Measurements from ENCODE around the gene CLCF1. TPM values are rescaled to one million over a fixed set of nuclear protein-coding genes. Genes with fewer than 3 reads are reported as not detected.

Gene CLCF1
- total and polyA plus RNA-seq, 2 of the 13 experiments (the other 11 are each of a cell fraction or from before 2014, with no cell fraction given), result 0.49 to 0.78 TPM

DNA sequence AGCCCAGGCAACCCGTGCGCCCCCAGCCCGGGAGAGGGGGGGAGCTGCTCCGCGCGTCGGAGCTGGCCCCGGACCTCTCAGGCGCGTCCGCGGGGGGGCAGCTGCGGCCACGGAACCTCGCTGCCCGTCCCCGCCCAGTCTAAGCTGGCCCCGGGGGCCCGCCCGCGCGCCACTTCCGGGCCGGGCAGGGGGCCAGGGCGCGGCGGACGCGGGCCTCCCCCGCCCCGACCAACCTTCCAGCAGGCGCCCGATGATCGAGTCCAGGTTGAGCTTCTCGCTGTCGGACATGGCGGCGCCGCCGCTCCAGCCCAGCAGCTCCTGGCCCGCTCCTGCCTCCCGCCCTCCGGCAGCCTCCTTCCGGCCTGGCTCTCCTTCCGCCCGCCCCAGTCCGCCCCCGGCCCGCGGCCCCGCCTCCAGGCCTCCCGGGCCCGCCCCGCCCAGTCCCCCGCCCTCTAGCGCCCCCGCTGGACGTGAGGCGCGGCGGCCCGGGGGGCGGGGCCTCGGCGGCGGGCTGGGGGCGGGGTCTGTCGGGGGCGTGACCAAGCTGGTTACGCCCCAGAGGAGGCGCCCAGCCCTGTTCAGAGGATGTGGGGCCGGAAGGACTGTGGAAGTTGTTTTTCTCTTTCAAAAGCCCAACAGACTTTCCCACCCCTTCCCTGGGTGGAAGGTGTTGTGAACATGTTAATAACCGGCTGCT, 28.2 kb upstream of the CLCF1 start, which contains the start of gene PPP1CA (continued):
- TF ChIP-seq, protein P1, sequence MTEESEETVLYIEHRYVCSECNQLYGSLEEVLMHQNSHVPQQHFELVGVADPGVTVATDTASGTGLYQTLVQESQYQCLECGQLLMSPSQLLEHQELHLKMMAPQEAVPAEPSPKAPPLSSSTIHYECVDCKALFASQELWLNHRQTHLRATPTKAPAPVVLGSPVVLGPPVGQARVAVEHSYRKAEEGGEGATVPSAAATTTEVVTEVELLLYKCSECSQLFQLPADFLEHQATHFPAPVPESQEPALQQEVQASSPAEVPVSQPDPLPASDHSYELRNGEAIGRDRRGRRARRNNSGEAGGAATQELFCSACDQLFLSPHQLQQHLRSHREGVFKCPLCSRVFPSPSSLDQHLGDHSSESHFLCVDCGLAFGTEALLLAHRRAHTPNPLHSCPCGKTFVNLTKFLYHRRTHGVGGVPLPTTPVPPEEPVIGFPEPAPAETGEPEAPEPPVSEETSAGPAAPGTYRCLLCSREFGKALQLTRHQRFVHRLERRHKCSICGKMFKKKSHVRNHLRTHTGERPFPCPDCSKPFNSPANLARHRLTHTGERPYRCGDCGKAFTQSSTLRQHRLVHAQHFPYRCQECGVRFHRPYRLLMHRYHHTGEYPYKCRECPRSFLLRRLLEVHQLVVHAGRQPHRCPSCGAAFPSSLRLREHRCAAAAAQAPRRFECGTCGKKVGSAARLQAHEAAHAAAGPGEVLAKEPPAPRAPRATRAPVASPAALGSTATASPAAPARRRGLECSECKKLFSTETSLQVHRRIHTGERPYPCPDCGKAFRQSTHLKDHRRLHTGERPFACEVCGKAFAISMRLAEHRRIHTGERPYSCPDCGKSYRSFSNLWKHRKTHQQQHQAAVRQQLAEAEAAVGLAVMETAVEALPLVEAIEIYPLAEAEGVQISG (CRISPR knock-in tag; IDR thresholded peaks at IDR 0.05), result peak; percentile 41; the same call in 1 of the 2 replicates
- TF ChIP-seq, protein P2, sequence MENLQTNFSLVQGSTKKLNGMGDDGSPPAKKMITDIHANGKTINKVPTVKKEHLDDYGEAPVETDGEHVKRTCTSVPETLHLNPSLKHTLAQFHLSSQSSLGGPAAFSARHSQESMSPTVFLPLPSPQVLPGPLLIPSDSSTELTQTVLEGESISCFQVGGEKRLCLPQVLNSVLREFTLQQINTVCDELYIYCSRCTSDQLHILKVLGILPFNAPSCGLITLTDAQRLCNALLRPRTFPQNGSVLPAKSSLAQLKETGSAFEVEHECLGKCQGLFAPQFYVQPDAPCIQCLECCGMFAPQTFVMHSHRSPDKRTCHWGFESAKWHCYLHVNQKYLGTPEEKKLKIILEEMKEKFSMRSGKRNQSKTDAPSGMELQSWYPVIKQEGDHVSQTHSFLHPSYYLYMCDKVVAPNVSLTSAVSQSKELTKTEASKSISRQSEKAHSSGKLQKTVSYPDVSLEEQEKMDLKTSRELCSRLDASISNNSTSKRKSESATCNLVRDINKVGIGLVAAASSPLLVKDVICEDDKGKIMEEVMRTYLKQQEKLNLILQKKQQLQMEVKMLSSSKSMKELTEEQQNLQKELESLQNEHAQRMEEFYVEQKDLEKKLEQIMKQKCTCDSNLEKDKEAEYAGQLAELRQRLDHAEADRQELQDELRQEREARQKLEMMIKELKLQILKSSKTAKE (CRISPR knock-in tag; IDR thresholded peaks at IDR 0.05; ENCODE audit: borderline replicate concordance), result no peak
- TF ChIP-seq KLF11 (CRISPR knock-in tag; IDR thresholded peaks at IDR 0.05) (0 out of 2 replicates have a peak, but pooled peaks have one; percentile 53), KDM5B (CRISPR knock-in tag; IDR thresholded peaks at IDR 0.05; ENCODE audit: borderline replicate concordance) (peak; percentile 54; the same call in 1 of the 2 replicates), TARDBP (CRISPR knock-in tag; IDR thresholded peaks at IDR 0.05) (no peak), ZNF557 (CRISPR knock-in tag; IDR thresholded peaks at IDR 0.05) (no peak), TOE1 (CRISPR knock-in tag; IDR thresholded peaks at IDR 0.05) (no peak), SIX1 (CRISPR knock-in tag; IDR thresholded peaks at IDR 0.05; ENCODE audit: borderline replicate concordance) (no peak), TP53 (CRISPR knock-in tag; conservative IDR thresholded peaks at IDR 0.05) (no peak), SRSF4 (IDR thresholded peaks at IDR 0.05; ENCODE audit: low read depth, low read length, poor library complexity, severe bottlenecking) (no peak), SMC3 (IDR thresholded peaks at IDR 0.05; ENCODE audit: low read length) (no peak), NR2C2 (CRISPR knock-in tag; IDR thresholded peaks at IDR 0.05; ENCODE audit: borderline replicate concordance) (no peak), NFKB2 (CRISPR knock-in tag; IDR thresholded peaks at IDR 0.05; ENCODE audit: borderline replicate concordance) (no peak; the same call in 1 of the 2 replicates), MAFG (CRISPR knock-in tag; IDR thresholded peaks at IDR 0.05) (no peak), ZNF562 (CRISPR knock-in tag; IDR thresholded peaks at IDR 0.05; ENCODE audit: borderline replicate concordance) (no peak), MXI1 (IDR thresholded peaks at IDR 0.05; ENCODE audit: borderline replicate concordance, low read depth, low read length) (peak; percentile 48; the same call in 1 of the 3 replicates), POLR2AphosphoS5 (IDR thresholded peaks at IDR 0.05; ENCODE audit: low read depth, low read length) (peak; percentile 84), HMGA1 (CRISPR knock-in tag; conservative IDR thresholded peaks at IDR 0.05) (no peak), CHCHD3 (CRISPR knock-in tag; IDR thresholded peaks at IDR 0.05) (no peak)
- TF ChIP-seq, protein P3, sequence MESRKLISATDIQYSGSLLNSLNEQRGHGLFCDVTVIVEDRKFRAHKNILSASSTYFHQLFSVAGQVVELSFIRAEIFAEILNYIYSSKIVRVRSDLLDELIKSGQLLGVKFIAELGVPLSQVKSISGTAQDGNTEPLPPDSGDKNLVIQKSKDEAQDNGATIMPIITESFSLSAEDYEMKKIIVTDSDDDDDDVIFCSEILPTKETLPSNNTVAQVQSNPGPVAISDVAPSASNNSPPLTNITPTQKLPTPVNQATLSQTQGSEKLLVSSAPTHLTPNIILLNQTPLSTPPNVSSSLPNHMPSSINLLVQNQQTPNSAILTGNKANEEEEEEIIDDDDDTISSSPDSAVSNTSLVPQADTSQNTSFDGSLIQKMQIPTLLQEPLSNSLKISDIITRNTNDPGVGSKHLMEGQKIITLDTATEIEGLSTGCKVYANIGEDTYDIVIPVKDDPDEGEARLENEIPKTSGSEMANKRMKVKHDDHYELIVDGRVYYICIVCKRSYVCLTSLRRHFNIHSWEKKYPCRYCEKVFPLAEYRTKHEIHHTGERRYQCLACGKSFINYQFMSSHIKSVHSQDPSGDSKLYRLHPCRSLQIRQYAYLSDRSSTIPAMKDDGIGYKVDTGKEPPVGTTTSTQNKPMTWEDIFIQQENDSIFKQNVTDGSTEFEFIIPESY (CRISPR knock-in tag; IDR thresholded peaks at IDR 0.05), result no peak; the same call in 1 of the 2 replicates
- TF ChIP-seq, protein P4, sequence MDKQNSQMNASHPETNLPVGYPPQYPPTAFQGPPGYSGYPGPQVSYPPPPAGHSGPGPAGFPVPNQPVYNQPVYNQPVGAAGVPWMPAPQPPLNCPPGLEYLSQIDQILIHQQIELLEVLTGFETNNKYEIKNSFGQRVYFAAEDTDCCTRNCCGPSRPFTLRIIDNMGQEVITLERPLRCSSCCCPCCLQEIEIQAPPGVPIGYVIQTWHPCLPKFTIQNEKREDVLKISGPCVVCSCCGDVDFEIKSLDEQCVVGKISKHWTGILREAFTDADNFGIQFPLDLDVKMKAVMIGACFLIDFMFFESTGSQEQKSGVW (CRISPR knock-in tag; IDR thresholded peaks at IDR 0.05; ENCODE audit: borderline replicate concordance), result no peak
- TF ChIP-seq, protein P5, sequence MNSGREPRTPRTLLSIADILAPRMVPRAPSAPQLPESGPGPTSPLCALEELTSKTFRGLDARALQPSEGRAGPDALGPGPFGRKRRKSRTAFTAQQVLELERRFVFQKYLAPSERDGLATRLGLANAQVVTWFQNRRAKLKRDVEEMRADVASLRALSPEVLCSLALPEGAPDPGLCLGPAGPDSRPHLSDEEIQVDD (CRISPR knock-in tag; IDR thresholded peaks at IDR 0.05; ENCODE audit: borderline replicate concordance), result no peak

Measured in HepG2 (cell line).